ENCODE results near the gene PDE10A.

Gene PDE10A

GRCh38 chr6:165551828-165552227 is 111.2 kb downstream of the PDE10A start:
- DNase-seq (ENCODE audit: low read depth, low spot score) = no peak

- DNase-seq (ENCODE audit: low read depth, low spot score) = no peak
Observed at GRCh38 chr6:165548450-165548849, 114.6 kb downstream of the PDE10A start.

GRCh38 chr6:165545806-165546205 is 117.2 kb downstream of the PDE10A start:
- no peak for DNase-seq (ENCODE audit: low read depth, low spot score)

- no peak for DNase-seq (ENCODE audit: low read depth, low spot score)
Observed at GRCh38 chr6:165543781-165544180, 119.3 kb downstream of the PDE10A start.

GRCh38 chr6:165536911-165537310 is 126.1 kb downstream of the PDE10A start:
- DNase-seq (ENCODE audit: low read depth, low spot score) = no peak

GRCh38 chr6:165519316-165519715 is 143.7 kb downstream of the PDE10A start:
- no peak for DNase-seq (ENCODE audit: low read depth, low spot score)

GRCh38 chr6:165515963-165516624 is 146.9 kb downstream of the PDE10A start:
- no peak for DNase-seq (ENCODE audit: low read depth, low spot score)

- DNase-seq (ENCODE audit: low read depth, low spot score) = no peak
Observed at GRCh38 chr6:165514621-165515020, 148.4 kb downstream of the PDE10A start.

GRCh38 chr6:165511807-165512206 is 151.2 kb downstream of the PDE10A start:
- DNase-seq (ENCODE audit: low read depth, low spot score) = no peak

- DNase-seq (ENCODE audit: low read depth, low spot score) = no peak
Observed at GRCh38 chr6:165508321-165508869, 154.6 kb downstream of the PDE10A start.

- no peak for DNase-seq (ENCODE audit: low read depth, low spot score)
Observed at GRCh38 chr6:165506657-165507056, 156.4 kb downstream of the PDE10A start.

GRCh38 chr6:165500214-165500907 is 162.7 kb downstream of the PDE10A start:
- DNase-seq (ENCODE audit: low read depth, low spot score) = peak; percentile 48

GRCh38 chr6:165497472-165497871 is 165.6 kb downstream of the PDE10A start:
- no peak for DNase-seq (ENCODE audit: low read depth, low spot score)

- no peak for DNase-seq (ENCODE audit: low read depth, low spot score)
Observed at GRCh38 chr6:165488624-165489295, 174.3 kb downstream of the PDE10A start.

- no peak for DNase-seq (ENCODE audit: low read depth, low spot score)
Observed at GRCh38 chr6:165487950-165488349, 175.1 kb downstream of the PDE10A start.

GRCh38 chr6:165487347-165487746 is 175.7 kb downstream of the PDE10A start:
- DNase-seq (ENCODE audit: low read depth, low spot score) = no peak

GRCh38 chr6:165486183-165487137 is 176.6 kb downstream of the PDE10A start:
- no peak for DNase-seq (ENCODE audit: low read depth, low spot score)

GRCh38 chr6:165484178-165484889 is 178.7 kb downstream of the PDE10A start:
- peak; percentile 66 for DNase-seq (ENCODE audit: low read depth, low spot score)

- no peak for DNase-seq (ENCODE audit: low read depth, low spot score)
Observed at GRCh38 chr6:165481921-165482320, 181.1 kb downstream of the PDE10A start.

- no peak for DNase-seq (ENCODE audit: low read depth, low spot score)
Observed at GRCh38 chr6:165480916-165481315, 182.1 kb downstream of the PDE10A start.

GRCh38 chr6:165478581-165478980 is 184.5 kb downstream of the PDE10A start:
- peak; percentile 43 for DNase-seq (ENCODE audit: low read depth, low spot score)

Data from ELF-1 (cell line).